Left ventricle myocardium inferior (tissue), 1 donor: ENCODE results near the gene KCNJ5. TPM values are rescaled to one million over a fixed set of nuclear protein-coding genes. Genes with fewer than 3 reads are reported as not detected.

Experiments used
- DNase-seq: peaks from one replicate; pipeline ENCODE4 v3.0.0-alpha.2; 2020
- H3K27ac ChIP-seq: fragments of 200-600 bp; replicated peaks from 2 replicates; pipeline ENCODE4 v1.8.0; 2021
- H3K27me3 ChIP-seq: fragments of 200-600 bp; 2 replicates; pipeline ENCODE4 v1.8.0; 2021; ENCODE audit warnings: low read depth
- H3K36me3 ChIP-seq: fragments of 200-600 bp; 2 replicates; pipeline ENCODE4 v1.8.0; 2021
- H3K4me1 ChIP-seq: fragments of 200-600 bp; 2 replicates; pipeline ENCODE4 v1.8.0; 2021
- H3K4me3 ChIP-seq: fragments of 200-600 bp; 2 replicates; pipeline ENCODE4 v1.8.0; 2021; ENCODE audit warnings: mild to moderate bottlenecking, moderate library complexity
- H3K9me3 ChIP-seq: fragments of 200-600 bp; replicated peaks from 2 replicates; pipeline ENCODE4 v1.8.0; 2021
- CTCF ChIP-seq: fragments of 200-600 bp; IDR thresholded peaks from 2 replicates; pipeline ENCODE4 v1.8.0; 2021; ENCODE audit warnings: antibody characterized with exemption, mild to moderate bottlenecking, borderline replicate concordance
- intact Hi-C: fragments of 100-400 bp; cut with micrococcal nuclease; formaldehyde crosslinking; loops from one replicate; pipeline ENCODE4 v1.11.0; 2022
- total RNA-seq: library from RNA; stranded (reverse); fragmentation: NEBNext Ultra II Directional; extraction: Animal tissue kit (Norgen Biotek cat#: 25700); gene quantifications from one replicate; pipeline ENCODE4 v1.2.1, GENCODE V29; 2021
- donor health status: DM: no; HTN: yes; CAD: no; lungs with severe emphysema.

The KCNJ5 gene
- total RNA-seq, 1 donor from 2014 or later, result 5.4 TPM

- no peak for TF ChIP-seq CTCF
- intact Hi-C loops, result no loop called here
- no peak overlapping the region for H3K4me3 ChIP-seq
- H3K27me3 ChIP-seq, result no peaks in the 10 kb centered on the region
- no peak for DNase-seq
- no peaks in the 10 kb centered on the region for H3K9me3 ChIP-seq
- no peak overlapping the region for H3K27ac ChIP-seq
- H3K36me3 ChIP-seq, result peaks cover 50% of the 10 kb centered on the region
- H3K4me1 ChIP-seq, result peaks cover 5% of the 10 kb centered on the region
These were observed 77.8 kb downstream of the KCNJ5 start for GRCh38 chr11:128968916-128969315.

Other genes starting within 250 kb of the KCNJ5 start
- 16.4 TPM for gene FLI1, start 197.3 kb upstream of the KCNJ5 start, total RNA-seq
- not detected for gene KCNJ1, start 24.1 kb upstream of the KCNJ5 start, total RNA-seq
- gene TP53AIP1, start 51.5 kb downstream of the KCNJ5 start, total RNA-seq, result not detected